Psoas muscle (tissue), 8 donors: ENCODE results near the gene HSPA12A. TPM values are rescaled to one million over a fixed set of nuclear protein-coding genes. Genes with fewer than 3 reads are reported as not detected.

ENCODE experiments used
- ATAC-seq, 4 donors: fragments of 200-7000 bp; cut with Tn5 transposase; one replicate each; pipeline ENCODE4 v1.9.1; 2020; ENCODE audit warnings: moderate library complexity in 3 of 4, mild to moderate bottlenecking in 2 of 4
- DNase-seq, 2 donors: peaks; one replicate each; pipeline ENCODE4 v3.0.0-alpha.2; 2020
- H3K27ac ChIP-seq: fragments of 200-600 bp; one replicate; pipeline ENCODE4 v1.8.0; 2022
- H3K27me3 ChIP-seq, 3 donors: fragments of 200-600 bp in 1 of 3; one replicate each; pipeline versions ENCODE4 v1.6.1 to v1.8.0; 2013 to 2022; ENCODE audit warnings: low read length in 2 of 3, mild to moderate bottlenecking in 2 of 3, moderate library complexity in 1 of 3; ENCODE audit not compliant: insufficient read depth in 3 of 3
- H3K36me3 ChIP-seq, 2 donors: fragments of 200-600 bp in 1 of 2; one replicate each; pipeline versions ENCODE4 v1.6.1 to v1.8.0; 2013 to 2022; ENCODE audit warnings: low read depth in 1 of 2, mild to moderate bottlenecking in 1 of 2, moderate library complexity in 1 of 2; ENCODE audit not compliant: insufficient read depth in 1 of 2
- H3K4me1 ChIP-seq: fragments of 200-600 bp; one replicate; pipeline ENCODE4 v1.8.0; 2022
- H3K4me3 ChIP-seq: fragments of 200-600 bp; one replicate; pipeline ENCODE4 v1.8.0; 2022; ENCODE audit warnings: mild to moderate bottlenecking
- H3K9me3 ChIP-seq: fragments of 200-600 bp; one replicate; pipeline ENCODE4 v1.8.0; 2022
- CTCF ChIP-seq: fragments of 200-600 bp; IDR thresholded peaks from one replicate; pipeline ENCODE4 v1.8.0; 2022; ENCODE audit warnings: antibody characterized with exemption
- WGBS, 3 donors: extraction: QIAGEN DNeasy Blood & Tissue Kit; methylation state at CpG; one replicate each; pipeline versions ENCODE4 v1.1.6 to v1.1.7; 2013; 5-methylcytosine and 5-hydroxymethylcytosine counted together
- intact Hi-C, 2 donors: fragments of 100-400 bp; cut with DNase I; formaldehyde crosslinking; loops; one replicate each; pipeline versions ENCODE4 v1.11.0 to v1.14.2; 2022
- polyA plus RNA-seq, 3 donors: library from polyadenylated mRNA; stranded (reverse); fragments of 200-250 nt; gene quantifications; one replicate each; pipeline ENCODE4 v1.2.3, GENCODE V29; 2013
- total RNA-seq, 4 donors: library from RNA; stranded (reverse); fragmentation: NEBNext Ultra II Directional in 2 of 4; extraction: Animal tissue kit (Norgen Biotek cat#: 25700) in 2 of 4; gene quantifications; one replicate each; pipeline versions ENCODE4 v1.2.1 to v1.2.4, GENCODE V29; 2021 to 2023
- donor health status: healthy with polysubstance abuse.
- donor health status: DM: no; HTN: no; CAD: no; lungs with moderate emphysema.
- donor health status: Bipolar disorder and iron deficiency.
- donor health status: healthy.
- donor health status: DM: yes; HTN: yes; CAD: no.
- donor health status: DM: no; HTN: no; CAD: no.
- donor health status: DM: no; HTN: no; CAD: no.
- donor health status: DM: yes; HTN: yes; CAD: no.

The HSPA12A gene
- total and polyA plus RNA-seq, 7 donors, result 2.6 to 11.4 (median 7.0) TPM

GRCh38 chr10:116721547-116722392 is 20.6 kb downstream of the HSPA12A start:
- Histone ChIP-seq H3K9me3 (no peaks in the 10 kb centered on the region), H3K4me1 (no peaks in the 10 kb centered on the region), H3K36me3 (no peaks in the 10 kb centered on the region), H3K4me3 (no peak overlapping the region), H3K27me3 (no peaks in the 10 kb centered on the region), H3K27ac (no peak overlapping the region)
- no peak for TF ChIP-seq CTCF
- ATAC-seq, result no peak
- no peak for DNase-seq
- intact Hi-C loops, result no loop called here
- WGBS, 3 donors, result 72 to 74% (median 74%) methylated on average over 20 of the region's 20 CpGs

GRCh38 chr10:116720668-116721546 is 21.5 kb downstream of the HSPA12A start:
- intact Hi-C loops, result no loop called here
- no peak for TF ChIP-seq CTCF
- Histone ChIP-seq H3K4me3 (no peak overlapping the region), H3K4me1 (no peaks in the 10 kb centered on the region), H3K9me3 (no peaks in the 10 kb centered on the region), H3K27me3 (no peaks in the 10 kb centered on the region), H3K27ac (no peak overlapping the region), H3K36me3 (no peaks in the 10 kb centered on the region)
- DNase-seq (no peak), ATAC-seq (no peak)
- WGBS, 3 donors, result 61 to 68% (median 65%) methylated on average over 7 of the region's 7 CpGs

- H3K4me3 ChIP-seq, result no peak overlapping the region
- intact Hi-C loops, result no loop called here
- H3K27me3 ChIP-seq, result no peaks in the 10 kb centered on the region
- TF ChIP-seq CTCF, result no peak
- no peaks in the 10 kb centered on the region for H3K9me3 ChIP-seq
- WGBS, 3 donors, result 51 to 66% (median 60%) methylated on average over 7 of the region's 7 CpGs
- H3K4me1 ChIP-seq, result no peaks in the 10 kb centered on the region
- peak in 1 of 4 donors; percentile 32 for ATAC-seq
- no peaks in the 10 kb centered on the region for H3K36me3 ChIP-seq
- no peak for DNase-seq
- no peak overlapping the region for H3K27ac ChIP-seq
These were observed 22.1 kb downstream of the HSPA12A start for GRCh38 chr10:116720241-116720643.

GRCh38 chr10:116719804-116720203 is 22.6 kb downstream of the HSPA12A start:
- DNase-seq (no peak), ATAC-seq (no peak)
- H3K4me1 ChIP-seq, result no peaks in the 10 kb centered on the region
- WGBS, 3 donors, result 77 to 87% (median 85%) methylated on average over 1 of the region's 1 CpG
- H3K9me3 ChIP-seq, result no peaks in the 10 kb centered on the region
- no peak overlapping the region for H3K27ac ChIP-seq
- H3K27me3 ChIP-seq, result no peaks in the 10 kb centered on the region
- no peak overlapping the region for H3K4me3 ChIP-seq
- intact Hi-C loops, result no loop called here
- H3K36me3 ChIP-seq, result no peaks in the 10 kb centered on the region
- no peak for TF ChIP-seq CTCF
